Measurements from ENCODE around the gene MLXIPL. TPM values are rescaled to one million over a fixed set of nuclear protein-coding genes. Genes with fewer than 3 reads are reported as not detected.
"Not testable (repeated sequence)": the region's sequence is repeated elsewhere in the genome, so short reads cannot be mapped to it uniquely, and the experiment has no call there.

MLXIPL gene
- polyA plus RNA-seq, 3 donors = 4.8 to 8.5 (median 5.6) TPM

DNA sequence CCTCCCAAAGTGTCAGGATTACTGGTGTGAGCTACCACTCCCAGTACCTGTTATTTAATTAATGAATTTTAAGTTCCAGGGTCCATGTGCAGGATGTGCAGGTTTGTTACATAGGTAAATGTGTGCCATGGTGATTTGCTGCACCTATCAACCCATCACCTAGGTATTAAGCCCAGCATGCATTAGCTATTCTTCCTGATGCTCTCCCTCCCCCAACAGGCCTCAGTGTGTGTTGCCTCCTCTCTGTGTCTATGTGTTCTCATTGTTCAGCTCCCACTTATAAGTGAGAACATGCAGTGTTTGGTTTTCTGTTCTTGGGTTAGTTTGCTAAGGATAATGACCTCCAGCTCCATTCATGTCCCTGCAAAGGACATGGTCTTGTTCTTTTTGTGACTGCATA, 57.9 kb downstream of the MLXIPL start:
- DNase-seq (ENCODE audit: extremely low read depth in 1 of 11, low read depth in 9 of 11, low spot score in 4 of 11) = not testable (repeated sequence)

- no peak for DNase-seq (ENCODE audit: extremely low read depth in 1 of 11, low read depth in 9 of 11, low spot score in 4 of 11)
These were observed 58.5 kb downstream of the MLXIPL start for GRCh38 chr7:73565675-73566340.

- no peak for DNase-seq (ENCODE audit: extremely low read depth in 1 of 11, low read depth in 9 of 11, low spot score in 4 of 11)
These were observed 64.0 kb downstream of the MLXIPL start for GRCh38 chr7:73560109-73560835.

GRCh38 chr7:73557397-73558257, 66.7 kb downstream of the MLXIPL start, which contains the start of gene BCL7B:
Gene BCL7B (minus strand): TSS chr7:73557690. CDS start chr7:73557578, 112 bp downstream.
- DNase-seq (ENCODE audit: extremely low read depth in 1 of 11, low read depth in 9 of 11, low spot score in 4 of 11) = peak in 5 of 11 donors; percentile 40 to 67 (median 51)

DNA sequence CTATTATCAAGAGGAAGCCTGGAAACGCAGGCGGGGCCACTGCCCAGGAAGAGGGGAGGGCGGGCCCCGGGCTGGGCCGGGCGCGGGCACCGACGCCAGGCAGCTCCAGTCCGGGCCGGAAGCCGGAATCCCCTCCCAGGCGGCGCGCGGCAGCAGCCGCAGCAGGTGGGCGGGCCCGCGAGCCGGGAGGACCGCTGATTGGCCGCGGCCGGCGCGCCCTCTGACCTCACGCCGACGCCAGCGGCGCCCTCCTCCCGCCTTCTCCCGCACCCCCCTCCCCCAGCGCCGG, 67.3 kb downstream of the MLXIPL start:
- peak in 9 of 11 donors; percentile 76 to 89 (median 86) for DNase-seq (ENCODE audit: extremely low read depth in 1 of 11, low read depth in 9 of 11, low spot score in 4 of 11)

GRCh38 chr7:73556208-73557107, 67.9 kb downstream of the MLXIPL start:
- DNase-seq (ENCODE audit: extremely low read depth in 1 of 11, low read depth in 9 of 11, low spot score in 4 of 11) = peak in 1 of 11 donors; percentile 47

GRCh38 chr7:73555411-73555982, 68.8 kb downstream of the MLXIPL start:
- DNase-seq (ENCODE audit: extremely low read depth in 1 of 11, low read depth in 9 of 11, low spot score in 4 of 11) = no peak

DNA sequence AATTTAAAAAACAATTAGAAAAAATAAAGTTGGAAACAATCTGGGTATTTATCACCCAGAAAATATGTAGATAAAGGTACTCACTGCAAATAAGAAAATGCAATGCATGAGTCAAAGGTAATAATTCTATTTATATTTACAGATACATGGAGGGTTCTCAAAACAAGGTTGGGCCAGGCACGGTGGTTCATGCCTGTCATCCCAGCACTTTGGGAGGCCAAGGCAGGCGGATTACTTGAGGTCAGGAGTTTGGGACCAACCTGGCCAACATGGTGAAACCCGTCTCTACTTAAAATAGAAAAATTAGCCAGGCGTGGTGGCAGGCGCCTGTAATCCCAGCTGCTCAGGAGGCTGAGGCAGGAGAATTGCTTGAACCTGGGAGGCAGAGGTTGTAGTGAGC, 74.2 kb downstream of the MLXIPL start:
- DNase-seq (ENCODE audit: extremely low read depth in 1 of 11, low read depth in 9 of 11, low spot score in 4 of 11) = not testable (repeated sequence)

DNA sequence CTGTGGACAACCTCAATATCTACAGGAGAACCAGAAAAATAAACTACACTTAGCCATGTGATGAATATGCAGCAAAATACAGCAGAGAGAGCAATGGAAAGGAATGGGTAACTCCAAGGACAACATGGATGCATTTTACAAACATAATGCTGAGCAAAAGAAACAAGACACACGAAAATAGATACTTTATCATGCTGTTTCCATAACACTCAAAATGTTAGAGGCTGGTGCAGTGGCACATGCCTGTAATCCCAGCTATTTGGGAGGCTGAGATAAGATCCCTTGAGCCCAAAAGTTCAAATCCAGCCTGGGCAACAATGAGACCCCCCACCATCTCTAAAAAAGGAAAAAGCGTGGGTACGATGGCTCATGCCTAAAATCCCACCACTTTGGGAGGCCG, 75.1 kb downstream of the MLXIPL start:
- no peak for DNase-seq (ENCODE audit: extremely low read depth in 1 of 11, low read depth in 9 of 11, low spot score in 4 of 11)

- no peak for DNase-seq (ENCODE audit: extremely low read depth in 1 of 11, low read depth in 9 of 11, low spot score in 4 of 11)
These were observed 76.5 kb downstream of the MLXIPL start for GRCh38 chr7:73547841-73548240.

GRCh38 chr7:73544678-73545077, 79.6 kb downstream of the MLXIPL start:
- no peak for DNase-seq (ENCODE audit: extremely low read depth in 1 of 11, low read depth in 9 of 11, low spot score in 4 of 11)

Other genes with a start within 250 kb of the MLXIPL start
- under 1 TPM; 0.23 to 0.63 (median 0.26) TPM for gene FZD9, start 190.7 kb downstream of the MLXIPL start, polyA plus RNA-seq (ENCODE audit: insufficient read length in 3 of 3)
- 10 to 100 TPM; 60.4 to 84.6 (median 82.2) TPM for gene BAZ1B, start 102.2 kb downstream of the MLXIPL start, polyA plus RNA-seq (ENCODE audit: insufficient read length in 3 of 3)
- 10 to 100 TPM; 36.2 to 40.3 (median 40.3) TPM for gene BCL7B, start 66.8 kb downstream of the MLXIPL start, polyA plus RNA-seq (ENCODE audit: insufficient read length in 3 of 3)
- 10 to 100 TPM; 36.5 to 41.1 (median 40.1) TPM for gene TBL2, start 45.9 kb downstream of the MLXIPL start, polyA plus RNA-seq (ENCODE audit: insufficient read length in 3 of 3)
- gene VPS37D, start 43.3 kb upstream of the MLXIPL start, polyA plus RNA-seq (ENCODE audit: insufficient read length in 3 of 3) = 10 to 100 TPM in 2 of 3 donors, 1 to 10 TPM in 1; 9.6 to 17.7 (median 16.3) TPM
- gene DNAJC30, start 58.9 kb upstream of the MLXIPL start, polyA plus RNA-seq (ENCODE audit: insufficient read length in 3 of 3) = 10 to 100 TPM in 2 of 3 donors, 1 to 10 TPM in 1; 8.9 to 11.2 (median 10.9) TPM
- gene BUD23, start 59.1 kb upstream of the MLXIPL start, polyA plus RNA-seq (ENCODE audit: insufficient read length in 3 of 3) = 100 to 1,000 TPM in 1 of 3 donors, 10 to 100 TPM in 2; 88.5 to 112 (median 93.8) TPM
- 10 to 100 TPM in 2 of 3 donors, 1 to 10 TPM in 1; 7.4 to 11.0 (median 10.5) TPM for gene STX1A, start 95.1 kb upstream of the MLXIPL start, polyA plus RNA-seq (ENCODE audit: insufficient read length in 3 of 3)
- 10 to 100 TPM; 23.7 to 35.9 (median 26.1) TPM for gene ABHD11, start 114.3 kb upstream of the MLXIPL start, polyA plus RNA-seq (ENCODE audit: insufficient read length in 3 of 3)
- 10 to 100 TPM; 23.9 to 73.3 (median 54.1) TPM for gene CLDN3, start 145.7 kb upstream of the MLXIPL start, polyA plus RNA-seq (ENCODE audit: insufficient read length in 3 of 3)
- gene CLDN4, start 206.5 kb upstream of the MLXIPL start, polyA plus RNA-seq (ENCODE audit: insufficient read length in 3 of 3) = 10 to 100 TPM; 57.3 to 98.1 (median 83.9) TPM
- gene METTL27, start 218.0 kb upstream of the MLXIPL start, polyA plus RNA-seq (ENCODE audit: insufficient read length in 3 of 3) = 10 to 100 TPM in 2 of 3 donors, 1 to 10 TPM in 1; 3.5 to 15.9 (median 12.9) TPM
- under 1 TPM in 1 of 3 donors, not detected in 2; 0.21 TPM for gene TMEM270, start 236.6 kb upstream of the MLXIPL start, polyA plus RNA-seq (ENCODE audit: insufficient read length in 3 of 3)

Measured in renal cortex interstitium (tissue), 11 donors.